GM12873 (cell line): ENCODE data around the gene PHF14.

ENCODE experiments used
- CTCF ChIP-seq: IDR thresholded peaks from 2 replicates; pipeline ENCODE4 v1.5.1; 2012; ENCODE audit warnings: low read depth, mild to moderate bottlenecking, moderate library complexity, low read length, control low read depth; ENCODE audit not compliant: insufficient read depth; ENCODE audit errors: missing control alignments

The PHF14 gene

GRCh38 chr7:11208883-11209465 is 235.3 kb downstream of the PHF14 start:
- TF ChIP-seq CTCF: no peak

DNA sequence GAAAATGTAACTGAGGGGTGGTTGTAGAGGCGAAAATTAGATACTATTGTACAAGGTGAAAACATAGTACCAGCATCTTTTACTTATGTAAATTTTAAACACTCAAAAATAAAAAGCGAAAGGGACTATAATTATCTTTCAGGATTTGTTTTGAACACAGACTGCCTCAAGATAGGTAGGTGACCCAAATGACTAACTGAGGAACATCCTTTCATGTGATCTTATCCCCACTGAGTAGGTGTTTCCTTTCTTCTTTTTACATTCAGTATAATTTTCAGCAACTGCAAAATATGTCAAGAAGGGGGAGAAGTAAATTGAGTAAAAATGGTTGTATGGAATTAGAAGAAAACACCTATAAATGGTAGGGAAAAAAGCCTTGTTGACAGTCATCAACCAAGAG is 236.7 kb downstream of the PHF14 start:
- no peak for TF ChIP-seq CTCF

- peak; percentile 84 for TF ChIP-seq CTCF
Measured at GRCh38 chr7:11212080-11212711, 238.5 kb downstream of the PHF14 start.

GRCh38 chr7:11212816-11213215 is 239.1 kb downstream of the PHF14 start:
- TF ChIP-seq CTCF: no peak

DNA sequence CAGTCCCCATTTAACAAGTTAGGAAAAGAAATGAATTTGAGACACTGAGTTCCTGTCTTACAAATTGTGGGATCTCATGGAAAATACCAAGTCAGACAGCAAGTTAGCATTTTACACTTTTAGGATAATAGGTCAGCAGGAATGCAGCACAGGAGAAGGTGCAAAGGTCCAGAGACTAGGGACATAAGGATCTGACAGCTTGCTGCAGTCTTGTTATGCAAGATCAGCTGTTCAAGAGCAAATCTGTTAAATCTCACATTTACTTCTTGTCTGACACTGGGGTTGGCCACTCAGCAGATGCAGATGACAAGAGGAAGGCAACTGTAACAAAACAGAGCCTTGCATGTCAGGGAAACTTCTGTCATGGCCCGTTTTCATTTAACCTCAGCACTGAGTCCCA is 239.6 kb downstream of the PHF14 start:
- no peak for TF ChIP-seq CTCF

DNA sequence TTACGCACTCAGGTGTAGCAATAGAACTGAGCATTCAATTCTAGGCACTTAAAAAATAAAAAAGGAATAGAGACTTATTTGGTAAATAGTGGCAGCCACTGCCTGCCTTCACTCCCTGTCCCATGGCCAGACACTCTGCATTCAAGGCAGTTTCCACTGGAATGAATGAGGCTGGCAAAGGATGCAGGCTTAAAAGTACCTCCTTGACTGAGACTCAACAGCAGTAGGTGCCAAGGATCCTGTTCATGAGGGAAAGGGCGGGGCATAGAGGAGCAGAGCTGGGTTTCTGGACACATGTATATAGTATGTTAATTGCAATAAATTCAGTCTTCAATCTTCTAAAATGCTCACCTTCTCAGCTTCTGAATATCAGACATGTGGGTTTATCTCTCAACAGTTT is 242.6 kb downstream of the PHF14 start:
- no peak for TF ChIP-seq CTCF

DNA sequence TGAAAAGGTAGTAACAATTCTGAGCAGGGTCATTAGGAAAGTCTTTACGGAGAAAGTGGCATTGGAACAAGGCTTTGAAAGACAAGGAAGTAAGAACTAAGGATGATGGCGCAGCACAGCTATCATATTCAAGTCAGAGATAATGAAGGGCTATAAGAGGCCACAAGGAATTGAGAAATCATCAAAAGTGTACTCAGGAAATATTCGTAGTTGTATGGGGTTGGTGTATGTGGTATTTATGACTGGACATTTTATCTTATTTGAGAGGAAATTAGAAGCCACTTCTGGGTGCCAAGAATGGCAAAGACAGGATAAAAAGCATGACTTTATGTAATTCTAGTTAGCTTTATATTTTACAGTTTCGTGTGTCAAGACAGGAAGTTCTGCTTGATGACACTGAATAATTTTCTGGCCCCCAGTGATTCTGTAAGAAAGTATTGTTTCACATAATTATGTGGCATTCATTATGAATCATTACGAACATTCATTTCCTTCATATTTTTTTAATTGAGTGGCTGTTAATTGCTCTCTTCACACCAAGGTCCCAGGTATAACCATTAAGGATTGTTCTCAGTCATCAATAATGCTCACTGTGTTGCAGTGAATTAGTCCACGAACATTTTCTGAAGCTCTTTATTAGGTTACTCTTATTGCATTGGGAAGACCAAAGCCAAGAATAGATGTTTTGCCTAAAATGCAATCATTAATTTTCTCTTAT is 244.3 kb downstream of the PHF14 start:
- TF ChIP-seq CTCF: no peak
